Fibroblast of pulmonary artery (primary cell): ENCODE data around the gene PRKCE.

Source experiments
- DNase-seq: peaks from one replicate; pipeline ENCODE4 v3.0.0-alpha.2; 2010; ENCODE audit warnings: low read depth
- H3K4me3 ChIP-seq: replicated peaks from 2 replicates; pipeline ENCODE4 v1.5.1; 2011; ENCODE audit warnings: low read depth, mild to moderate bottlenecking, control low read depth, low read length, moderate library complexity
- CTCF ChIP-seq: IDR thresholded peaks from 2 replicates; pipeline ENCODE4 v1.5.1; 2011; ENCODE audit warnings: mild to moderate bottlenecking, control low read depth, low read length, inconsistent platforms; ENCODE audit errors: missing control alignments

PRKCE gene

GRCh38 chr2:45631319-45631718, 20.2 kb upstream of the PRKCE start:
- no peak for DNase-seq
- H3K4me3 ChIP-seq: no peak overlapping the region
- no peak for TF ChIP-seq CTCF

GRCh38 chr2:45631955-45632354, 19.5 kb upstream of the PRKCE start:
- no peak for TF ChIP-seq CTCF
- DNase-seq: no peak

GRCh38 chr2:45634223-45634622, 17.3 kb upstream of the PRKCE start:
- TF ChIP-seq CTCF: no peak
- no peak for DNase-seq
- no peak overlapping the region for H3K4me3 ChIP-seq

More at GRCh38 chr2:45631955-45632354, 19.5 kb upstream of the PRKCE start:
- no peak overlapping the region for H3K4me3 ChIP-seq

GRCh38 chr2:45636008-45636407, 15.5 kb upstream of the PRKCE start:
- no peak for TF ChIP-seq CTCF
- no peak for DNase-seq
- H3K4me3 ChIP-seq: no peak overlapping the region

GRCh38 chr2:45637440-45637839, 14.0 kb upstream of the PRKCE start:
- TF ChIP-seq CTCF: no peak
- no peak overlapping the region for H3K4me3 ChIP-seq
- no peak for DNase-seq

GRCh38 chr2:45640576-45640975, 10.9 kb upstream of the PRKCE start:
- TF ChIP-seq CTCF: no peak
- H3K4me3 ChIP-seq: no peak overlapping the region
- DNase-seq: no peak

GRCh38 chr2:45643095-45643494, 8.4 kb upstream of the PRKCE start:
- TF ChIP-seq CTCF: no peak
- H3K4me3 ChIP-seq: peak overlapping the region; percentile 70
- DNase-seq: no peak
